ENCODE results near the gene BCAS1.

GRCh38 chr20:53994088-53994487, 76.3 kb downstream of the BCAS1 start:
- TF ChIP-seq POLR2AphosphoS5 (IDR thresholded peaks at IDR 0.05) (no peak), CTCF (IDR thresholded peaks at IDR 0.05) (no peak)

Measured in prostate gland (tissue), 2 donors.